ENCODE measurements around the gene MBNL1. TPM values are rescaled to one million over a fixed set of nuclear protein-coding genes. Genes with fewer than 3 reads are reported as not detected.

Gene MBNL1
- total RNA-seq, 1 experiment from 2014 or later = 200 TPM

DNA sequence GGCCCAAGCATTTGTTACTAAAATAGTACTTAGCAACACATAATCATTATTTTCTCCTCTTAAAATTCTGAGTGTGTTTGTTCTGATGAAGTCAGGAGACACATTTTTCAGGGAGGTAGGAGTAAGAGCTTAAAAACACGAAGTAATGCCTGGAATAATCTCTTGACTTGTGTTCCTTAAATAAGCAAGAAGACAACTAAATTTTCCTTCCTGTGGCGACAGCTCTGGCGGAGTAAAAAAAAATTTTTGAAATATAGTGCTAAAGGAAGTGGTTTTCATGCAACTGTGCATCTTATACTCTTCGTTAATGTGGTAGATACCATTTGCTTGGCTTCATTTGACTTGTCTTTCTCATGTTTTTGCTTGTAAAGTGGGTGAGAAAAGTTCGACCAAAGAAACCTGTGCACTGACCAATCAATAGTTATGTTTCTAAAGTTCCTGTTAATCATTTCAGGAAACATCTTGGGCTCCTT lies 11.1 kb upstream of the MBNL1 start:
- TF ChIP-seq, protein P1, sequence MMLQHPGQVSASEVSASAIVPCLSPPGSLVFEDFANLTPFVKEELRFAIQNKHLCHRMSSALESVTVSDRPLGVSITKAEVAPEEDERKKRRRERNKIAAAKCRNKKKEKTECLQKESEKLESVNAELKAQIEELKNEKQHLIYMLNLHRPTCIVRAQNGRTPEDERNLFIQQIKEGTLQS (IDR thresholded peaks at IDR 0.05) = no peak
- TF ChIP-seq, protein P2, sequence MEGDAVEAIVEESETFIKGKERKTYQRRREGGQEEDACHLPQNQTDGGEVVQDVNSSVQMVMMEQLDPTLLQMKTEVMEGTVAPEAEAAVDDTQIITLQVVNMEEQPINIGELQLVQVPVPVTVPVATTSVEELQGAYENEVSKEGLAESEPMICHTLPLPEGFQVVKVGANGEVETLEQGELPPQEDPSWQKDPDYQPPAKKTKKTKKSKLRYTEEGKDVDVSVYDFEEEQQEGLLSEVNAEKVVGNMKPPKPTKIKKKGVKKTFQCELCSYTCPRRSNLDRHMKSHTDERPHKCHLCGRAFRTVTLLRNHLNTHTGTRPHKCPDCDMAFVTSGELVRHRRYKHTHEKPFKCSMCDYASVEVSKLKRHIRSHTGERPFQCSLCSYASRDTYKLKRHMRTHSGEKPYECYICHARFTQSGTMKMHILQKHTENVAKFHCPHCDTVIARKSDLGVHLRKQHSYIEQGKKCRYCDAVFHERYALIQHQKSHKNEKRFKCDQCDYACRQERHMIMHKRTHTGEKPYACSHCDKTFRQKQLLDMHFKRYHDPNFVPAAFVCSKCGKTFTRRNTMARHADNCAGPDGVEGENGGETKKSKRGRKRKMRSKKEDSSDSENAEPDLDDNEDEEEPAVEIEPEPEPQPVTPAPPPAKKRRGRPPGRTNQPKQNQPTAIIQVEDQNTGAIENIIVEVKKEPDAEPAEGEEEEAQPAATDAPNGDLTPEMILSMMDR (IDR thresholded peaks at IDR 0.05 in 2 of 3, conservative IDR thresholded peaks at IDR 0.05 in 1 of 3; ENCODE audit: borderline replicate concordance in 1 of 3, insufficient read depth in 1 of 3, low read depth in 2 of 3, low read length in 2 of 3) = no peak
- TF ChIP-seq POLR2A (IDR thresholded peaks at IDR 0.05; ENCODE audit: borderline replicate concordance, extremely low read depth, insufficient read depth, insufficient read length) (no peak), EGR1 (IDR thresholded peaks at IDR 0.05; ENCODE audit: low read depth) (no peak)
- H3K9ac ChIP-seq (ENCODE audit: low read length) = no peak overlapping the region
- DNase-seq (ENCODE audit: low read depth, low spot score) (no peak), ATAC-seq (no peak)
- ChIA-PET POLR2A (no interaction called here), CTCF (no interaction called here), RAD21 (ENCODE audit: low non-redundant PET in 1 of 2, low total read pairs in 2 of 2, uncharacterized antibody in 2 of 2, unreplicated experiment in 2 of 2) (no interaction called here)
- no peaks in the 10 kb centered on the region for H3K9me2 ChIP-seq (ENCODE audit: insufficient read depth)
- peaks cover 23 to 26% of the 10 kb centered on the region in 2 experiments; a peak in 3 of 4 replicates for H3K4me1 ChIP-seq (ENCODE audit: control insufficient read depth in 1 of 2, insufficient read depth in 2 of 2, low read length in 2 of 2)
- H3K36me3 ChIP-seq (ENCODE audit: control insufficient read depth in 1 of 2, insufficient read depth in 2 of 2, low read length in 2 of 2) = no peaks in the 10 kb centered on the region
- no peaks in the 10 kb centered on the region for H3K79me2 ChIP-seq (ENCODE audit: insufficient read depth, low read length)
- no peaks in the 10 kb centered on the region for H4K20me1 ChIP-seq (ENCODE audit: insufficient read depth)
- H3K4me2 ChIP-seq (ENCODE audit: low read length) = peak overlapping the region; percentile 4; the same call in 1 of the 2 replicates
- no peak overlapping the region for H3K4me3 ChIP-seq (replicated peaks in 1 of 2; ENCODE audit: low read depth in 1 of 2, low read length in 2 of 2)
- H3K27ac ChIP-seq (ENCODE audit: low read depth, low read length) = no peak overlapping the region
- no peaks in the 10 kb centered on the region for H3K9me3 ChIP-seq (ENCODE audit: control insufficient read depth in 1 of 2, insufficient read depth in 1 of 2, low read depth in 1 of 2, low read length in 2 of 2)
- intact Hi-C loops (cut with micrococcal nuclease) = no loop called here
- H3K27me3 ChIP-seq (ENCODE audit: insufficient read depth, low read length) = no peaks in the 10 kb centered on the region
- no peak overlapping the region for H2AFZ ChIP-seq (ENCODE audit: low read depth, low read length, poor library complexity, severe bottlenecking)
- no TSS peak for BruUV-seq (replicated peaks)
